Loucy (cell line): ENCODE data around the gene BSPH1.
"Not testable (repeated sequence)": the region's sequence is repeated elsewhere in the genome, so short reads cannot be mapped to it uniquely, and the experiment has no call there.

Experiments used
- H2AFZ ChIP-seq: fragments of 200-600 bp; sonication (generic); 2 replicates; pipeline ENCODE4 v1.6.0; 2016; ENCODE audit warnings: antibody characterized with exemption, mild to moderate bottlenecking, low read length, moderate library complexity
- H3F3A ChIP-seq: fragments of 200-600 bp; 2 replicates; pipeline ENCODE4 v1.6.0; 2016; ENCODE audit warnings: antibody characterized with exemption, low read depth, mild to moderate bottlenecking
- H3K27me3 ChIP-seq: fragments of 200-600 bp; sonication (generic); 2 replicates; pipeline ENCODE4 v1.6.1; 2014; ENCODE audit warnings: low read length, mild to moderate bottlenecking; ENCODE audit not compliant: insufficient read depth, poor library complexity, severe bottlenecking
- H3K36me3 ChIP-seq: fragments of 200-600 bp; sonication (generic); 2 replicates; pipeline ENCODE4 v1.6.1; 2016; ENCODE audit warnings: low read length; ENCODE audit not compliant: insufficient read depth
- H3K4me1 ChIP-seq: fragments of 200-600 bp; sonication (generic); 2 replicates; pipeline ENCODE4 v1.5.1; 2014; ENCODE audit warnings: low read length, mild to moderate bottlenecking; ENCODE audit not compliant: insufficient read depth, poor library complexity, severe bottlenecking
- H3K4me2 ChIP-seq: fragments of 200-600 bp; sonication (generic); 2 replicates; pipeline ENCODE4 v1.6.0; 2014; ENCODE audit warnings: antibody characterized with exemption, low read length, low read depth, mild to moderate bottlenecking; ENCODE audit not compliant: poor library complexity, severe bottlenecking
- H3K4me3 ChIP-seq: fragments of 200-600 bp; sonication (generic); 2 replicates; pipeline ENCODE4 v1.5.1; 2014; ENCODE audit warnings: low read length, mild to moderate bottlenecking, mixed read lengths; ENCODE audit not compliant: poor library complexity, severe bottlenecking
- H3K79me2 ChIP-seq: fragments of 200-600 bp; sonication (generic); 2 replicates; pipeline ENCODE4 v1.6.1; 2014; ENCODE audit warnings: low read length; ENCODE audit not compliant: insufficient read depth
- H3K9ac ChIP-seq: fragments of 200-600 bp; sonication (generic); 2 replicates; pipeline ENCODE4 v1.6.0; 2014; ENCODE audit warnings: mild to moderate bottlenecking, low read depth, low read length, moderate library complexity; ENCODE audit not compliant: poor library complexity, severe bottlenecking
- H3K9me2 ChIP-seq: fragments of 200-600 bp; sonication (generic); replicated peaks from 2 replicates; pipeline ENCODE4 v1.6.1; 2016; ENCODE audit warnings: low read depth, low read length, mixed read lengths
- H3K9me3 ChIP-seq: fragments of 200-600 bp; sonication (generic); 2 replicates; pipeline ENCODE4 v1.6.1; 2014; ENCODE audit warnings: mild to moderate bottlenecking, antibody characterized with exemption, low read length, low read depth; ENCODE audit not compliant: insufficient read depth
- H4K20me1 ChIP-seq: fragments of 200-600 bp; sonication (generic); 2 replicates; pipeline ENCODE4 v1.6.0; 2014; ENCODE audit warnings: antibody characterized with exemption, low read length, mild to moderate bottlenecking; ENCODE audit not compliant: insufficient read depth, poor library complexity, severe bottlenecking
- CTCF ChIP-seq: fragments of 200-600 bp; sonication (generic); conservative IDR thresholded peaks from 2 replicates; pipeline ENCODE4 v1.5.1; 2014; ENCODE audit warnings: mild to moderate bottlenecking, antibody characterized with exemption, low read length

BSPH1 gene

DNA sequence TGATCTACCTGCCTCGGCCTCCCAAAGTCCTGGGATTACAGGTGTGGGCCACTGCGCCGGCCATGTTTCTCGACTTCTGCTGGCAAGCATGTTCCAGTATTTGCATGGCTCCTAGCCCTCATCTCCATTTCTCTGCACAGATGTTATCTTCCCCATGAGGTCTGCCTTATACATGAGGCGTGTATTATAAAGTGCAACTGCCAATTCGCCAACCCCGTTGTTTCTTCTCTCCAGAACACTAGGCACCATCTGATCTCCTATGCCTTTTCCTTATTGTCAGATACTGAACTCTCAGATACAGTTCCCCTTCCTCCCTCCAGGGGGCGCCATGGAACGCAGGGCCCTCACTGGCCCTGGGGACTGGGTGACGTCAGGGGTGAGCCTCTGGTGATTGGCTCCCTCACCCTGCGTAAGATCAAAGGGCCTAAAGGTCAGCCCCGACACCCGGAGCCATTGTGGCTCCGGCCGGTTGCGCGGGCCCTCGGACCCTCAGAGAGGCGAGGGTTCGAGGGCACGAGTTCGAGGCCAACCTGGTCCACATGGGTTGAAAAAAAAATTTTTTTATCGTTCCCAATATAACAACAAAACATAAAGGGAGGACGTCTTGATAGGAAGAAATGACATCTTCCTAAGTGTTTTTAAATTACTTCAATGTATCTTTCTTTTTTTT, 42.0 kb downstream of the BSPH1 start:
- TF ChIP-seq CTCF, result peak; percentile 36
- H3K4me2 ChIP-seq, H3K36me3 ChIP-seq, H3K9ac ChIP-seq, H3K4me1 ChIP-seq, H3K9me2 ChIP-seq, H2AFZ ChIP-seq, H3K9me3 ChIP-seq, H3K27me3 ChIP-seq, H3K79me2 ChIP-seq, H3K4me3 ChIP-seq, H4K20me1 ChIP-seq, H3F3A ChIP-seq: not testable (repeated sequence)

DNA sequence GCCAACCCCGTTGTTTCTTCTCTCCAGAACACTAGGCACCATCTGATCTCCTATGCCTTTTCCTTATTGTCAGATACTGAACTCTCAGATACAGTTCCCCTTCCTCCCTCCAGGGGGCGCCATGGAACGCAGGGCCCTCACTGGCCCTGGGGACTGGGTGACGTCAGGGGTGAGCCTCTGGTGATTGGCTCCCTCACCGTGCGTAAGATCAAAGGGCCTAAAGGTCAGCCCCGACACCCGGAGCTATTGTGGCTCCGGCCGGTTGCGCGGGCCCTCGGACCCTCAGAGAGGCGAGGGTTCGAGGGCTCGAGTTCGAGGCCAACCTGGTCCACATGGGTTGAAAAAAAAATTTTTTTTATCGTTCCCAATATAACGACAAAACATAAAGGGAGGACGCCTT, 63.4 kb downstream of the BSPH1 start:
- H3K4me3 ChIP-seq, H3K9me3 ChIP-seq, H3K9ac ChIP-seq, H3K27me3 ChIP-seq, H3K36me3 ChIP-seq, H3K9me2 ChIP-seq, H3K79me2 ChIP-seq, H3F3A ChIP-seq, H3K4me1 ChIP-seq, H2AFZ ChIP-seq, H4K20me1 ChIP-seq, H3K4me2 ChIP-seq: not testable (repeated sequence)

GRCh38 chr19:47920107-47920506, 71.9 kb downstream of the BSPH1 start:
- H3K9me3 ChIP-seq, H3K4me3 ChIP-seq, H3K79me2 ChIP-seq, H2AFZ ChIP-seq, H4K20me1 ChIP-seq, H3F3A ChIP-seq, H3K4me1 ChIP-seq, H3K27me3 ChIP-seq, H3K36me3 ChIP-seq, H3K9me2 ChIP-seq, H3K4me2 ChIP-seq, H3K9ac ChIP-seq: not testable (repeated sequence)
